HG03342 (cell line): ENCODE data around the gene RPTOR.

Source experiments
- ATAC-seq: cut with Tn5 transposase; IDR thresholded peaks from one replicate; pipeline ENCODE4 v1.9.1; 2021; ENCODE audit warnings: mild to moderate bottlenecking, moderate library complexity; ENCODE audit not compliant: unreplicated experiment

The RPTOR gene

GRCh38 chr17:80921159-80921558 lies 376.5 kb downstream of the RPTOR start:
- ATAC-seq, result no peak

GRCh38 chr17:80921741-80922579 lies 377.3 kb downstream of the RPTOR start:
- no peak for ATAC-seq

DNA sequence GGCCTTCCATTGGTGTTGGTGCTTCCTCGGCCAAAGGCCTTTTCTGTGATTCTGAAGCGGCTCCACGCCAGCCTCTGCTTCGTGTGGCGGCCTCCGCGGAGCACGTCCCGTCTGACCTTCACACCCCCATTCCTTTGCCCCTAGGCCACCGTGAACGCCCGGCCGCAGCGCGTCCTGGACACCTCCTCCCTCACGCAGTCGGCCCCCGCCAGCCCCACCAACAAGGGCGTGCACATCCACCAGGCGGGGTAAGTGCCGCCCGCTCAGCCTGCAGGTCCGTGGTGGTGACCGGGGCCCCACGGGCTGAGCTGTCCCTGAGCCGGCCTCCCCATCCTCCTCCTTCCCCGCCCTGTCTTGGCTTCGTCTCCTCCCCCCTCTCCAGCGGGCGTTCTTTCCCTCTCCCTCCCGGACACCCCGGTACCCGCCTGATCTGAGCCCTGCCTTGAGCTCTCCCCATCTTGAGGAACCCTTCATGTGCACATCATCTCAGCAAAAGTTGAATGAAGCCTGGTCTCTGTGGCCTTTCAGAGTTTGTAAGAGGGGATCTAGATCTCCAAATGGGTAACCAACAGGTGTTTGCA lies 378.0 kb downstream of the RPTOR start:
- no peak for ATAC-seq

GRCh38 chr17:80923211-80924110 lies 378.8 kb downstream of the RPTOR start:
- no peak for ATAC-seq

GRCh38 chr17:80924111-80924806 lies 379.6 kb downstream of the RPTOR start:
- no peak for ATAC-seq

DNA sequence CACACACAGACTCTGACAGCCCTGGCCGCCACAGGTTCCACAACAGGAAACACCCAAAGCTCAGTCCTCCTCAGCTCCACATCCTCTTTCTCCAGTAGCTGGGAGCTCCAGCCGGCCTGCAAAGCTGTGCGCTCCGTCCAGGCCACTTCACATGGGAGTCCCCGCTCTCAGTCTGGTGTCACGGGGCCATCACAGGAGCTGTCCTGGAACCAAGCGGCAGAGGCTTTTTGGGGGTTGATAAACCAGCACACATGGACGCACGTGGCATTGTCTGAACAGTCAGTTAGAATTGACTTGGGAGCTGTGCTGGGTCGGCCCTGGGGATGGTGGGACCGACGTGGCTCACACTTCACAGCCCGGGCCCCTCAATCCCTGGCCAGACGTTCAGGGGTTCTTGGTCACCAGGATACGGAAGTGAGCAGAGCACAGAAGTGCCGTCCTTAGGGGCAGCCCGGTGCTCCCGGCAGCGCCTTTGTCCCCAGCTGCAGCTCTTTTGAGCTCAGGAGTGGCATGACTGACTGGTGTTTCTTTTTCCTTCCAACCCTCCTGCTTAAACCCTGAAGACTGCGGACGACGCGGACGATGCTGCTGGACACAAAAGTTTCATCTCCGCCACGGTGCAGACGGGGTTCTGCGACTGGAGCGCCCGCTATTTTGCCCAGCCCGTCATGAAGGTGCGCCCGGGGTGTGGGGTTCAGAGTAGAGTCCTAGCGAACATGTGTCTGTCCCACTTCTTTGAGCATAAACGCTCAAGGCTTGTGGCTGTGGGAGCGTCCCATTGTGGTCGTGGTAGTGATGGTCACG lies 380.4 kb downstream of the RPTOR start:
- no peak for ATAC-seq

DNA sequence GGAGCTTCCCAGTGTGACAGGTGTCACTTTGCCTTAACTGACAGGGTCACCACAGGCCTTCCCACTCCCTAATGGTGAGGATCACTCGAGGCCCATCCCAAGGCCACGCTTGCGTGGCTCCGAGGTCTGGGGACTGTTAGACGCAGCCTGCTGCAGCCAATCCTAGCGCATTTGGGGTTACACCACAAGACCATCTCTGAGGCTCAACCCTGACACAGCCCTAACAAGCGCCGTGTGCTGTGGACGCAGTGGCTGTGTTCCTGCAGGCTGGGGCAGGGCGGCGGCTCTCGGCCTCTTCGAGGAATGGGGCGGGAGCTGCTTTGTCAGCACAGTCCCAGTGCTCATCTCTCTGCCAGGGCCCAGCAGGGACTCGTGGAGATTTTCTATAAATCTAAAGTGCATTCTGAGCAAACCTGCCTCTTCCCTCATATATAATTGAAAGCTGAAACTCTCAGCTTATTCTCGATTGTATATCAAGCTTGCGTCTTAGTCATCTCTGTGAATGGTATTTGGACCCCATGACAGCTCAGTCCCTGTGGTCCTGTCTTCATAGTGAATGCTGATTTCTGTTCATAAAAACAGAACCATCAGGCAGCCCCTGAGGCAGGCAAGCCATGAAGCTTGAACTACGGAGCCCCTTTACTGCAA lies 381.2 kb downstream of the RPTOR start:
- no peak for ATAC-seq

- ATAC-seq, result no peak
Measured at GRCh38 chr17:80926591-80927250, 382.1 kb downstream of the RPTOR start.

DNA sequence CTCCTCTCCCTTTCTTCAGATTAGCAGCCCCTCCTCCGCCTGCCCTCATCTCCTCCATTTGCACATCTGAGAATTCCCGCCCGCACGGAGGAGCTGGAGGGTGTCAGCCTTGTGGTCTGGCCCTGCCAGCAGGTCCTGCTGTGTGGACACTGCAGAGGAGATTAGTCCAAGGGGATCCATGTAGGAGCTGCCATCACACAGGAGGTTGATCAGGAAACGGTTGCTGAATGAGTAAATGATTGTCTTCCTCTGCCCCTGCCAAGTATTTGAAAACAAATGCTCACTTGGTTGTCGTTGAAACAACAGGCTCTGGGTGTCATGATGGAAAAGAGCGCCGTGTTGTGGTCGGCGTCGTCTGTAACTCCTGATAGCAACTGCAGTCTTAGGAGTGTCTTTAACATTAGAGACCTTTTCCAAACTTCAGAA lies 383.2 kb downstream of the RPTOR start:
- ATAC-seq, result no peak

DNA sequence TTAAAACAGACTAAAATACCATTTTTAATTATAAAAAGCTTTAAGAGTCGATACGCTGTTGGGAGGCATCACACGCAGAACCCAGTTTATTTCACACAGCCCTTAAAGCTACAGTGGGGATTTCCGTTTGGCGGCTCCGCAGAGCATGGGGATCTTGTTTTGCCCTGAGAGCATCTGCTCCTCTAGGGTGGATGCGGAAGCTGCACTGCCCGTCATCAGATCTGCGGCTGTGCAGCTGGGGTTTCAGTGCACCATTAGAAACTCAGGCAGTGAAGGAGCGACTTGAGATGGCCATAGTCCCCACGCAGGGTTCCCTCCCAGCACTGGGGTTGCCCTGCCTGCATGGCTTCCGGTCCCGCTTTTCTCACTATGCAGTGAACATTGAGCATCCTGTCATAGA lies 384.8 kb downstream of the RPTOR start:
- ATAC-seq, result no peak

DNA sequence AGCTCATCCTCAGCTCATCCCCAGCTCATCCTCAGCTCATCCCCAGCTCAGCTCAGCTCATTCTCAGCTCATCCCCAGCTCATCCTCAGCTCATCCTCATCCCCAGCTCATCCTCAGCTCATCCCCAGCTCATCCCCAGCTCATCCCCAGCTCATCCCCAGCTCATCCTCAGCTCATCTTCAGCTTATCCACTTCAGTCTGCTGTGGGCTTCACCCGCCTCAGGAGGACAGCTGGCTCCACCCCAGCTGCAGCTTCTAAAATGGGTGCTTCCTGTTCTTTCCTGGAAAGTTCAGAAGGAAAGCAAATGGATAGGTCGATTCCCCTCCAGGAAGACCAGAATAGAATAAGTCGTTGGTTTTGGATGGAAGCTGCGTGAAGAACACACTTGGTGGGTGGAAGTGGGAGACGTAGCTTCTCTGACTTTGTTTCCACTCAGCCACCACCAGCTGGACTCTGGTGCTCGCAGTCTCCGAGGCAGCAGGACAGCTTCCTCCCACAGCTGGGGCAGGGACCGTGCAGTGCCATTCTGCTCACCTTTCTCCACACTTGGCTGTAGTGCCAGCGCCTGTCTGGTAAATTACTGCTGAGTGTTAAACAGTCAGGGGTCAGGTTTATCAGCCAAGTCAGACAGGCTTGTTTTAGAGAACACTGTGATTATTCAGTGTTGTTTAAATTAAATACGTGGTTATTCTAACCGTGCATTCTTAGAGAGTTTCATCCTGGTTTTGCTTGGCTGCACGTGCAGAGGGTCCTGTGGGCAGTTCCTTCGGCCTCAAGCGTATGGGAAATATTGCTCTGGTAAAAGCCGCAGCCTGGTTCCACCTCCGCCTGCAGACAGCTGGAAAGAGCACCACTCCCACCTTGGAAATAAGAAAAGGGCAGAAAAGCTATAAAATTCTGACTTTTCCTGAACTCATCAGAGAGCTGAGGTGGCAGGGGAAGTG lies 386.0 kb downstream of the RPTOR start:
- ATAC-seq, result no peak

GRCh38 chr17:80931421-80932265 lies 387.0 kb downstream of the RPTOR start:
- no peak for ATAC-seq

GRCh38 chr17:80935526-80935925 lies 390.9 kb downstream of the RPTOR start:
- ATAC-seq, result no peak

DNA sequence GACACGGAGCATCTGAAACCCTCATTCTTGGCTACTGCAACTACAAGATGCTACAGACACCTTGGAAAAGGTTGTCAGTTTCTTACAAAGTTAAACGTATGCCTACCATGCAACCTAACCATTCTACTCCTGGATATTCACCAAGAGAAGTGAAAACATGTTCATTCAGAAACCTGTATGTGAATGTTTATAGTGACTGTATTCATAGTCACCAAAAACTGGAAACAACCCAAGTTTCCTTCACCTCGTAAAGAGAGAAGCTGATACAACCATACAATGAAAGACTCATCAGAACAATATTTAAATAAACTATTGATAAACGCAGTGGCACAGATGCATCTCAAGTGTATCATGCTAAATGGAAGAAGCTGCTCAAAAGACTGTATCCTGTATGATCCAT lies 391.6 kb downstream of the RPTOR start:
- no peak for ATAC-seq

DNA sequence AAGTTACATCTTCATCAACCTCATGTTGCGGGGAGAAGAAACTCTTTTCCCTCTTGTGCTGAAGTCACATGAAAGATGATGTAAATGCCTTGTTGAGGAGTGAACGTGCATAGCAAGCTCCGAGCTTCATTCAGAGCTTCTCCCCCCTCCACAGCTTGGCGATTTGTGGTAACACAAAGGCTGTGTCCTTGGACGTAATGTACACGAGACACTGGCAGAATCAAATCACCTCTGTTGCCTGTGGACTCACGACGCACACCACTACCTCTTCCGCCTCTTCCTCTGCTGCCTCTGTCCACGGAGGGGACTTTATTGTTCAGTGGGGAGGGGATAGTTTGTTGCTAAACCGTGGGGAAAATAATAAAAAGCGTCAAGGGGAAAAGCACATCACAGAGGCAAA lies 392.1 kb downstream of the RPTOR start:
- ATAC-seq, result no peak

- ATAC-seq, result no peak
Measured at GRCh38 chr17:80937462-80938381, 393.1 kb downstream of the RPTOR start.
